LNCaP clone FGC (cell line): ENCODE results near the gene PGAM2.

Experiments used
- DNase-seq: peaks from one replicate; pipeline ENCODE4 v3.0.0-alpha.2; 2011; ENCODE audit warnings: low read depth
- H3K4me3 ChIP-seq: 2 replicates; pipeline ENCODE4 v1.5.1; 2011; ENCODE audit warnings: mild to moderate bottlenecking, low read depth, low read length, control low read depth
- CTCF ChIP-seq: IDR thresholded peaks from 2 replicates; pipeline ENCODE4 v1.5.1; 2012; ENCODE audit warnings: mild to moderate bottlenecking; ENCODE audit not compliant: control insufficient read depth, insufficient read depth; ENCODE audit errors: extremely low read depth

The PGAM2 gene

GRCh38 chr7:44060091-44060947 is 5.0 kb downstream of the PGAM2 start:
- no peak for DNase-seq
- no peak for TF ChIP-seq CTCF
- no peak overlapping the region for H3K4me3 ChIP-seq

- H3K4me3 ChIP-seq = no peak overlapping the region
- DNase-seq = no peak
- no peak for TF ChIP-seq CTCF
Observed at GRCh38 chr7:44059219-44060090, 5.9 kb downstream of the PGAM2 start.

GRCh38 chr7:44058759-44059218 is 6.6 kb downstream of the PGAM2 start:
- DNase-seq = no peak
- no peak for TF ChIP-seq CTCF
- H3K4me3 ChIP-seq = no peak overlapping the region

GRCh38 chr7:44057849-44058758 is 7.3 kb downstream of the PGAM2 start:
- TF ChIP-seq CTCF = no peak
- H3K4me3 ChIP-seq = no peak overlapping the region
- no peak for DNase-seq

GRCh38 chr7:44057181-44057848 is 8.1 kb downstream of the PGAM2 start:
- no peak overlapping the region for H3K4me3 ChIP-seq
- no peak for DNase-seq
- TF ChIP-seq CTCF = no peak

GRCh38 chr7:44056681-44057080 is 8.7 kb downstream of the PGAM2 start:
- no peak overlapping the region for H3K4me3 ChIP-seq
- no peak for DNase-seq
- no peak for TF ChIP-seq CTCF
